Memory B cell (primary cell): ENCODE data around the gene TPGS1.

Source experiments
- ATAC-seq: fragments of 150-1000 bp; cut with Tn5 transposase; 2 replicates; pipeline ENCODE4 v1.10.0; 2021; ENCODE audit warnings: low read depth, mild to moderate bottlenecking, moderate library complexity
- DNase-seq, 2 donors: peaks; one replicate each; pipeline ENCODE4 v3.0.0; 2022; ENCODE audit warnings: low spot score in 2 of 2
- H3K27ac Mint-ChIP-seq: one replicate; pipeline ENCODE4 v1.8.0; 2022; ENCODE audit warnings: mild to moderate bottlenecking, moderate library complexity, mixed read lengths
- H3K27me3 Mint-ChIP-seq: one replicate; pipeline ENCODE4 v1.8.0; 2022; ENCODE audit warnings: mixed read lengths
- H3K36me3 Mint-ChIP-seq: one replicate; pipeline ENCODE4 v1.8.0; 2022; ENCODE audit warnings: mild to moderate bottlenecking, mixed read lengths
- H3K4me1 Mint-ChIP-seq: one replicate; pipeline ENCODE4 v1.8.0; 2022; ENCODE audit warnings: mixed read lengths
- H3K4me3 Mint-ChIP-seq: one replicate; pipeline ENCODE4 v1.8.0; 2022; ENCODE audit warnings: mild to moderate bottlenecking, moderate library complexity, mixed read lengths
- H3K9me3 Mint-ChIP-seq: one replicate; pipeline ENCODE4 v1.8.0; 2022; ENCODE audit warnings: mixed read lengths

Gene TPGS1

GRCh38 chr19:495402-496111, 11.7 kb upstream of the TPGS1 start:
- H3K4me1 Mint-ChIP-seq: peaks cover 16% of the 10 kb centered on the region
- no peak overlapping the region for H3K4me3 Mint-ChIP-seq
- peaks cover 3% of the 10 kb centered on the region for H3K36me3 Mint-ChIP-seq
- ATAC-seq (peak; percentile 45), DNase-seq (peak in 1 of 2 donors; percentile 57)
- peaks cover 1% of the 10 kb centered on the region for H3K9me3 Mint-ChIP-seq
- H3K27ac Mint-ChIP-seq: no peak overlapping the region
- peaks cover 22% of the 10 kb centered on the region for H3K27me3 Mint-ChIP-seq

GRCh38 chr19:496112-496665, 11.1 kb upstream of the TPGS1 start, which contains the start of gene MADCAM1:
MADCAM1 (plus strand) TSS chr19:496486; CDS start chr19:496500, 14 bp downstream.
- ATAC-seq: no peak
- peaks cover 16% of the 10 kb centered on the region for H3K4me1 Mint-ChIP-seq
- H3K4me3 Mint-ChIP-seq: no peak within 1 kb of the TSS
- peaks cover 22% of the 10 kb centered on the region for H3K27me3 Mint-ChIP-seq
- DNase-seq: no peak
- H3K27ac Mint-ChIP-seq: no peak within 1 kb of the TSS
- H3K36me3 Mint-ChIP-seq: peaks cover 3% of the 10 kb centered on the region
- peaks cover 1% of the 10 kb centered on the region for H3K9me3 Mint-ChIP-seq

- H3K4me1 Mint-ChIP-seq: peaks cover 16% of the 10 kb centered on the region
- H3K4me3 Mint-ChIP-seq: no peak overlapping the region
- no peak overlapping the region for H3K27ac Mint-ChIP-seq
- no peak for ATAC-seq
- peaks cover 22% of the 10 kb centered on the region for H3K27me3 Mint-ChIP-seq
- peaks cover 3% of the 10 kb centered on the region for H3K36me3 Mint-ChIP-seq
- H3K9me3 Mint-ChIP-seq: peaks cover 1% of the 10 kb centered on the region
- no peak for DNase-seq
These were observed 10.3 kb upstream of the TPGS1 start for GRCh38 chr19:496986-497385.

DNA sequence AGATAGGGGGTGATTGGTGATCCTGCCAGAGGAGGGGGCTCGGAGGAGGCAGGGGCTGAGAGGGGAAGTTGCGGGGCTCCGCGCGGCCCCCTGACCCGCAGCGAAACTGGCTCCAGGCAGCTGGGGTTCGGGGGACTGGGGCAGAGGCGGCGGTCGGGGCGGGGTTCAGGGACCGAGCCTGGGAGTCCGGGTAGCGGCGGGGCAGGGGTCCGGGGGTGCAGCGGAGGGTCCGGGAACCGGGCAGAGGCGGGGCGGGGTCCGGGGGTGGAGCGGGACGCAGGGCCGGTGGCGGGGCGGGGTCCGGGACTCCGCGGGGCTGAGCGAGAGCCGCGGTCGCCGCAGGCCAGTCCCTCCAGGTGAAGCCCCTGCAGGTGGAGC, 9.8 kb upstream of the TPGS1 start:
- peaks cover 22% of the 10 kb centered on the region for H3K27me3 Mint-ChIP-seq
- H3K4me3 Mint-ChIP-seq: no peak overlapping the region
- H3K9me3 Mint-ChIP-seq: peaks cover 1% of the 10 kb centered on the region
- DNase-seq (no peak), ATAC-seq (no peak)
- H3K4me1 Mint-ChIP-seq: peaks cover 16% of the 10 kb centered on the region
- peaks cover 3% of the 10 kb centered on the region for H3K36me3 Mint-ChIP-seq
- H3K27ac Mint-ChIP-seq: no peak overlapping the region

DNA sequence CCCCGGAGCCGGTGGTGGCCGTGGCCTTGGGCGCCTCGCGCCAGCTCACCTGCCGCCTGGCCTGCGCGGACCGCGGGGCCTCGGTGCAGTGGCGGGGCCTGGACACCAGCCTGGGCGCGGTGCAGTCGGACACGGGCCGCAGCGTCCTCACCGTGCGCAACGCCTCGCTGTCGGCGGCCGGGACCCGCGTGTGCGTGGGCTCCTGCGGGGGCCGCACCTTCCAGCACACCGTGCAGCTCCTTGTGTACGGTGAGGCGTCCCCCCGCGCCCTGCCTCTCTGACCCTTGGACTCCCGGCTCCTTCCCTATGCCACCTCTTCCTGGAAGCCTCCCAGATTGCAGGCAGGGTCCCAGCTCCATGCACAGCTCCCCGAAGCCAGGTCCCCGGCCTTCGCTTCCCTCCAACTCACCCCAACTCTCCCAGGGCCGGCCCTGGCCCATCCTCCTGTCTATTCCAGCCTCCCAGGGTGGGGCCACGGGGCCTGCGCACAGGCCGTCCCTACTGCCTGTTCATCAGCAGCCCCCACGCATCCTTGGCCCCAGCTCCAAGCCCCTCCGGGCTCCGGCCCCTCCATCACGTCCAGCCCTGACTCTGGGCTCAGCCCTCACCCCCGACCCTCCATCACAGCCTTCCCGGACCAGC, 9.3 kb upstream of the TPGS1 start:
- Mint-ChIP-seq H3K9me3 (no peaks in the 10 kb centered on the region), H3K4me1 (peaks cover 14% of the 10 kb centered on the region), H3K36me3 (peaks cover 3% of the 10 kb centered on the region), H3K27ac (no peak overlapping the region), H3K27me3 (peaks cover 22% of the 10 kb centered on the region), H3K4me3 (peak overlapping the region; percentile 21)
- DNase-seq (no peak), ATAC-seq (peak; percentile 22)

GRCh38 chr19:498511-498891, 8.8 kb upstream of the TPGS1 start:
- peaks cover 3% of the 10 kb centered on the region for H3K36me3 Mint-ChIP-seq
- no peak overlapping the region for H3K27ac Mint-ChIP-seq
- no peaks in the 10 kb centered on the region for H3K9me3 Mint-ChIP-seq
- peaks cover 13% of the 10 kb centered on the region for H3K4me1 Mint-ChIP-seq
- ATAC-seq: no peak
- H3K4me3 Mint-ChIP-seq: peak overlapping the region; percentile 21
- peaks cover 22% of the 10 kb centered on the region for H3K27me3 Mint-ChIP-seq
- DNase-seq: no peak

DNA sequence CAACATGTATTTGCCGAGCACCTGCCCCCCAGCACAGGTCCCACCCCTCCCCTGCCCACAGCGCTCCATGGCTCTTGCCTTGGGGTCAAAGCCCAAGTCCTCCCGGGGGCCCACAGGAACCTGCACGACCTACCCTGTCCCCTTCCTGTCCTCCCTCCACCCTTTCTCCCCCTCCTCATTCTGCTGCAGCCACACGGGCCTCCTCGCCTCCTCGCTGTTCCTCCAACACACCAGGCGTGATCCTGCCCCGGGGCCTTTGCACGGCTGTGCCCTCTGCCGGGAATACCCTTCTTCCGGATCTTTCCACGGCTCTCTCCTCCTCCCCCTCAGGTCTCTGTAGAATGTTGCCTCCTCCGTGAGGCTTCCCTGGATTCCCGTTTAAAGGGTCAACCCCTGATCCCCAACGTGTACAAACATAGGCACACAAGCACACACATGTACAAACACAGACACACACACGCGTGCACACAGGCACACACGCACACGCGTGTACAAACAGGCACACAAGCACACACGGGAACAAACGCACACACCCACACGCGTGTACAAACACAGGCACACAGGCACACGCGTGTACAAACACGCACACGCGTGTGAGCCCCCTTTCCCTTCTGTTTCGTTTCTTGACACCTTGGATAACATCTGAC, 8.2 kb upstream of the TPGS1 start:
- H3K4me3 Mint-ChIP-seq: peak overlapping the region; percentile 25
- peaks cover 20% of the 10 kb centered on the region for H3K27me3 Mint-ChIP-seq
- H3K36me3 Mint-ChIP-seq: peaks cover 3% of the 10 kb centered on the region
- ATAC-seq: no peak
- DNase-seq: no peak
- H3K4me1 Mint-ChIP-seq: peaks cover 10% of the 10 kb centered on the region
- no peak overlapping the region for H3K27ac Mint-ChIP-seq
- H3K9me3 Mint-ChIP-seq: no peaks in the 10 kb centered on the region

- H3K4me3 Mint-ChIP-seq: no peak overlapping the region
- no peak for DNase-seq
- peaks cover 14% of the 10 kb centered on the region for H3K27me3 Mint-ChIP-seq
- no peak for ATAC-seq
- H3K9me3 Mint-ChIP-seq: no peaks in the 10 kb centered on the region
- H3K36me3 Mint-ChIP-seq: peaks cover 3% of the 10 kb centered on the region
- peaks cover 10% of the 10 kb centered on the region for H3K4me1 Mint-ChIP-seq
- H3K27ac Mint-ChIP-seq: no peak overlapping the region
These were observed 5.7 kb upstream of the TPGS1 start for GRCh38 chr19:501646-502045.

DNA sequence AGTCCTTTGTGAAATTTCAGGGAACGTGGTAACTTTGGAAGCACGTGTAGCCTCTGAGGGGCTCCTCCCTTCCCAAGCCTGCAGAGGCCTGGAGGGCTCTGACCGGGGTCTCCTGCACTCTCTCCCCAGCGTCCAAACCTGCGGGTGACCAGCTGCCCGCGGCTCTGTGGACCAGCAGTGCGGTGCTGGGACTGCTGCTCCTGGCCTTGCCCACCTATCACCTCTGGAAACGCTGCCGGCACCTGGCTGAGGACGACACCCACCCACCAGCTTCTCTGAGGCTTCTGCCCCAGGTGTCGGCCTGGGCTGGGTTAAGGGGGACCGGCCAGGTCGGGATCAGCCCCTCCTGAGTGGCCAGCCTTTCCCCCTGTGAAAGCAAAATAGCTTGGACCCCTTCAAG, 2.7 kb upstream of the TPGS1 start:
- ATAC-seq (no peak), DNase-seq (no peak)
- H3K27me3 Mint-ChIP-seq: peaks cover 1% of the 10 kb centered on the region
- H3K4me3 Mint-ChIP-seq: no peak overlapping the region
- no peaks in the 10 kb centered on the region for H3K9me3 Mint-ChIP-seq
- H3K4me1 Mint-ChIP-seq: peaks cover 5% of the 10 kb centered on the region
- no peaks in the 10 kb centered on the region for H3K36me3 Mint-ChIP-seq
- no peak overlapping the region for H3K27ac Mint-ChIP-seq

DNA sequence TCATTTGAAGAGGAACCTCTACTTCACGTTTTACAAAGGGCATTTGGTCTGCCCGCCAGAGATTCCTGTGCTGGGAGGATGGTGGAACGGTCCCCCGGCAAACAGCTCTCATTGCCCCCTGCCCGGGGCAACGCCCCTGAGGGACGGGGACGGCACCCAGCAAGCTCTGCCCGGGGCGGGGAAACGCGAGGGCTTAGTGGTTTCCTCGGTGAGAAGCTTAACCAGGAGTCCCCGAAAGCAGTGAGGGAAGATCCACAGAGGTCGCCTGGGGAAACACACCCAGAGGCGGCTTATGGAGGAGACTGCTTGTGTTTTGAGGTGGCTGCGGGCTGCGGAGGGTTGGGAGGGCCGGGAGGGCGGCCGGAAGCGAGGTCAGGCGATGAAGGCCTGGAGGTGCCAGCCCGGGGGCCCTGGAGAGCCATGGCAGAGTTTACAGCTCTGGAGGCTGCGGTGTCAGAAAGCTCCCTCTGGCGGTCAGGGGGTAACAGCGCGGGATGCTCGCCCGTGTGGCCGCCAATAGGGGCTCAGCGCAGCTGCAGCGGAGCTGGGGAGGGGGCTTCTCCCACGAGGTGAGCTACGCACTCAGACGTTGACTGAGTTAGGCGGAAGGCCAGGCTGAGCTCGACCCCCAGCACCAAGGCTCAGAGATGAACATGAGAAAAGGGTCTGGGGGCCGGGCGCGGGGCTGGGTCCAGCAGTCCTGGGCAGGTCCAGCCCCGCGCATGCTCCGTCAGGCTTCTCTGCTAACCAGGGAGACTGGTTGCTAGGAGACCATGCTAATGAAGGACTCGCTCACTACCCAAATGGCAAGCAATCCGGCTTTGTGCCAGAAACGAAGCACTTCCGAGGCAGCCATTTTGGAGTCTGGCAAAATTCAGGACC, 652 bp upstream of the TPGS1 start:
- Mint-ChIP-seq H3K4me1 (peaks cover 16% of the 10 kb centered on the region), H3K4me3 (peak overlapping the region; percentile 99), H3K27ac (peak overlapping the region; percentile 97), H3K27me3 (no peaks in the 10 kb centered on the region), H3K9me3 (no peaks in the 10 kb centered on the region), H3K36me3 (no peaks in the 10 kb centered on the region)
- ATAC-seq (peak; percentile 67), DNase-seq (peak; percentile 94 to 97)

- H3K9me3 Mint-ChIP-seq: no peaks in the 10 kb centered on the region
- H3K4me1 Mint-ChIP-seq: peaks cover 18% of the 10 kb centered on the region
- no peaks in the 10 kb centered on the region for H3K36me3 Mint-ChIP-seq
- peak overlapping the region; percentile 97 for H3K27ac Mint-ChIP-seq
- DNase-seq: no peak
- no peaks in the 10 kb centered on the region for H3K27me3 Mint-ChIP-seq
- no peak for ATAC-seq
- peak overlapping the region; percentile 99 for H3K4me3 Mint-ChIP-seq
These were observed 1.2 kb downstream of the TPGS1 start for GRCh38 chr19:508204-509150.

DNA sequence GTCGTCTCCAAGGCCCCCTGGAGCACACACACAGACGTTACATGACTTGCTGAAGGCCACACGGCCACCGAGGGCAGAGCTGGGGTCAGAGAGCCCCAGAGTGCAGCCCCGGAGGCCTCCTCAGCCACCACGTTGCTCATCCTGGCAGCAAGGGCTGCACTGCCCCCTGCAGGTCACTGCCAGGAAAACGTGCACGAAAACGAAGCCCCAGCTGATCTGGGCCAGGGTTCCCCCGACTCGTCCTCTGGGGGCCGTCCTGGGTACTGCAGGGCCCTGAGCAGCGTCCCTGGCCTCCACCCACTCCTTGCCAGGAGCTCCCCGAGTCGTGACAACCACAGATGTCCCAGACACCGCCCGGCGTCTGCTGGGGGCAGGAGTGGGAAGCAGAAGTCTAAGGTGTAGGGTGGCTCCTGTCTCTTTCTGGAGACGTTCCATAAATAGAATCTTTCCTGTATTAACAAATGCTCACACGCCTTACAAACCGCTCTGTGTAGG, 3.4 kb downstream of the TPGS1 start:
- no peaks in the 10 kb centered on the region for H3K36me3 Mint-ChIP-seq
- H3K4me1 Mint-ChIP-seq: peaks cover 18% of the 10 kb centered on the region
- H3K9me3 Mint-ChIP-seq: no peaks in the 10 kb centered on the region
- peak overlapping the region; percentile 79 for H3K4me3 Mint-ChIP-seq
- peak overlapping the region; percentile 89 for H3K27ac Mint-ChIP-seq
- ATAC-seq: peak; percentile 29
- peak; percentile 88 to 90 for DNase-seq
- H3K27me3 Mint-ChIP-seq: no peaks in the 10 kb centered on the region
